Astrocyte of the cerebellum (primary cell): ENCODE data around the gene DMP1.

ENCODE experiments used
- DNase-seq: peaks from one replicate; pipeline ENCODE4 v3.0.0-alpha.2; 2011; ENCODE audit warnings: low read depth
- H3K4me3 ChIP-seq: 2 replicates; pipeline ENCODE4 v1.5.1; 2011; ENCODE audit warnings: mild to moderate bottlenecking, low read depth, low read length, moderate library complexity
- CTCF ChIP-seq: IDR thresholded peaks from 2 replicates; pipeline ENCODE4 v1.5.1; 2012; ENCODE audit warnings: low read length, low read depth, moderate library complexity, mild to moderate bottlenecking; ENCODE audit errors: missing control alignments
- in situ Hi-C: cut with HindIII; loops from 2 replicates; pipeline ENCODE4 v1.10.0; 2017; ENCODE audit warnings: low sequenced_read_pairs

DMP1 gene

GRCh38 chr4:87622303-87622702 lies 27.8 kb upstream of the DMP1 start:
- in situ Hi-C loops = no loop called here
- no peak overlapping the region for H3K4me3 ChIP-seq
- no peak for DNase-seq
- no peak for TF ChIP-seq CTCF

GRCh38 chr4:87624698-87625097 lies 25.4 kb upstream of the DMP1 start:
- no peak for TF ChIP-seq CTCF
- H3K4me3 ChIP-seq = no peak overlapping the region
- DNase-seq = no peak
- in situ Hi-C loops = no loop called here

- no peak for TF ChIP-seq CTCF
- no peak for DNase-seq
- H3K4me3 ChIP-seq = no peak overlapping the region
- in situ Hi-C loops = no loop called here
These were observed 18.4 kb upstream of the DMP1 start for GRCh38 chr4:87631668-87632067.

GRCh38 chr4:87632469-87632868 lies 17.6 kb upstream of the DMP1 start:
- in situ Hi-C loops = no loop called here
- no peak for TF ChIP-seq CTCF
- H3K4me3 ChIP-seq = no peak overlapping the region
- no peak for DNase-seq

- no peak for TF ChIP-seq CTCF
- in situ Hi-C loops = no loop called here
- DNase-seq = peak; percentile 55
- no peak overlapping the region for H3K4me3 ChIP-seq
These were observed 16.8 kb upstream of the DMP1 start for GRCh38 chr4:87633243-87633642.

- in situ Hi-C loops = no loop called here
- TF ChIP-seq CTCF = no peak
- no peak overlapping the region for H3K4me3 ChIP-seq
- DNase-seq = no peak
These were observed 5.8 kb upstream of the DMP1 start for GRCh38 chr4:87644286-87644685.

- H3K4me3 ChIP-seq = no peak overlapping the region
- in situ Hi-C loops = no loop called here
- no peak for DNase-seq
- no peak for TF ChIP-seq CTCF
These were observed 858 bp downstream of the DMP1 start for GRCh38 chr4:87650938-87651337.
